Jurkat, Clone E6-1 (cell line): Measurements from ENCODE around the gene RGS2. TPM values are rescaled to one million over a fixed set of nuclear protein-coding genes. Genes with fewer than 3 reads are reported as not detected.

Experiments
- DNase-seq: peaks from one replicate; pipeline ENCODE4 v3.0.0-alpha.2; 2011; ENCODE audit warnings: low read depth, low spot score
- H3K4me3 ChIP-seq: 2 replicates; pipeline ENCODE4 v1.5.1; 2011; ENCODE audit warnings: mild to moderate bottlenecking, low read length, control low read depth, moderate library complexity
- polyA plus RNA-seq: library from polyadenylated mRNA; unstranded; fragments of >200 nt; gene quantifications from one replicate; pipeline ENCODE4 v1.2.1, GENCODE V29; 2012; ENCODE audit warnings: missing spikeins; ENCODE audit not compliant: insufficient read length, insufficient read depth

The RGS2 gene, protein sequence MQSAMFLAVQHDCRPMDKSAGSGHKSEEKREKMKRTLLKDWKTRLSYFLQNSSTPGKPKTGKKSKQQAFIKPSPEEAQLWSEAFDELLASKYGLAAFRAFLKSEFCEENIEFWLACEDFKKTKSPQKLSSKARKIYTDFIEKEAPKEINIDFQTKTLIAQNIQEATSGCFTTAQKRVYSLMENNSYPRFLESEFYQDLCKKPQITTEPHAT
- 7.6 TPM for polyA plus RNA-seq

DNA sequence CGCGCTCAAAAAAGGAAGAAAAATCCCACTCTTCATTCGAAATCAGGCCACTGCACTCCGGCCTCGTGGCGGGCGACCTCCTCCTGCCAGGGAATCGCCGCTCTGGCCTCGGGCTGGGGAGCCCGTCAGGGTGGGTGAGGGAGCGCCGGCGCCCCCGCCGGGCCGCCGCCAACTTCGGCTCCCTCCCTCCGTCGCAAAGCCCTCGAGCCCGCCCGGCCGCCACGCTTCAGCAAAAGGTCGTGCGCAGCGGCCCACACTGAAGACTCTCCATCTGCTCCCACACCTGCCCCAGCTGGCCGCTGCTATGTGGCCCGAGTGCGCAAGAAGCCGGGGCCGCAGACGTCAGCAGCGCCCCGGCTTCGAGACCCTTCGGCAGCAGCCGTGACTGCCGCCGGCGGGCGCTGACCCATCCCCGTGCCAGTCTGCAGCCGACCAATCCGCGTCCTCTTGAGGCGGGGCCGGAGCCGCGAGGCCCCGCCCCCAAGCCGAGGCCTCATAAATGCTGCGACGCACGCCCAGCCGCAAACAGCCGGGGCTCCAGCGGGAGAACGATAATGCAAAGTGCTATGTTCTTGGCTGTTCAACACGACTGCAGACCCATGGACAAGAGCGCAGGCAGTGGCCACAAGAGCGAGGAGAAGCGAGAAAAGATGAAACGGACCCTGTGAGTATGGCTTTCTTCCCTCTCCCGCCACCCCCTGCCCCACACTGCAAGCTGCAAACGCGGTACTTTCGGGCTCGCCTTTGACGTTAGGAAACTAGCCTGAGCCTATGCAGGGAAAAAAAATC is at the start of gene RGS2:
TSS of gene RGS2 (plus strand) at position 522 of the 789 bp plus-strand sequence. CDS start at position 555, 33 bp downstream.
- DNase-seq: peak; percentile 79
- peak within 1 kb of the TSS; percentile 79 for H3K4me3 ChIP-seq

DNA sequence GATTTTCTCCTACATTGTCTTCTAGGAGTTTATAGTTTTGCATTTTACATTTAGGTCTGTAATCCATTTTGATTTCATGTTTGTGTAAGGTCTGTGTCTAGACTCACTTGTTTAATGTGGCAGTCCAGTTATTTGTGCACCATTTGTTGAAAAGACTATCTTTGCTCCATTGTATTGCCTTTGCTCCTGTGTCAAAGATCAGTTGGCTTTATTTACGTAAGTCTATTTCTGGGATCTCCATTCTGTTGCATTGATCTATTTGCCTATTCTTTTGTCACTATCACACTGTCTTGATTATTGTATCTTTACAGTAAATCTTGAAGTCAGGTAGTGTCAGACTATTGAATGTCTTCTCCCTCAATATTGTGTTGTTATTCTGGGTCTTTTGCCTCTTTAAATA is 49.7 kb upstream of the RGS2 start:
- DNase-seq: no peak
- H3K4me3 ChIP-seq: no peak overlapping the region

DNA sequence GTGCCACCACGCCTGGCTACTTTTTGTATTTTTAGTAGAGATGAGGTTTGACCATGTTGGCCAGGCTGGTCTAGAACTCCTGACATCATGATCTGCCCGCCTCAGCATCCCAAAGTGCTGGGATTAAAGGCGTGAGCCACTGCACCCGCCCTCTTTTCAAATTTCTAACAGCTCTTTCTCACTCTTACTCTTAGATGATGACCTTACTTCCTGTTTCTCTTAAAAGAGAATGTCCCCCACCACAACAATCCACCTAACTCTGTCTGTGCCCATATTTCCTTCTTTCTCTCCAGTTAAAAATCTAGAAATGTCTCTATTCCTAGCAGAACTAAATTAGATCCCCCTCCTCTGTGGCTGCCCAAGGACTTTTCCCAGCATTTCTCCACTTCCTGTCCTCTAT is 46.6 kb upstream of the RGS2 start:
- DNase-seq: no peak
- no peak overlapping the region for H3K4me3 ChIP-seq

DNA sequence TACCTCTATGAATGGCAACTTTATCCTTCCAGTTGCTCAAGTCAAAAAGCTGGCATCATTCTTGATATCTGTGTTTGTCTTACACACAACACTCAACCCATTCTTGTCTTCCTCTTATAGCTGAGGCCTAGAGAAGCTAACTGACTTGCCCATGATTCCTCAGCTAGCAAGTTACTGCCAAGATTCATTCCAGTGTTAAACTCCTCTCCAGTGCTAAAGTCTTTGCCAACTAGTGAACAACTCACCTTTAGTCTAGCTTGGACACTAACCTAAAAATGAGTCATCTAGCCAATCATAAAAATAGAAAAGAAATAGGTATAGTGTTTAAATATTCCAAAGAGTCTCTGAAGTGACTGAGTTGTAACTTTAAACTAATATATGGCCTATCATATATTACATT is 45.6 kb upstream of the RGS2 start:
- no peak for DNase-seq
- H3K4me3 ChIP-seq: no peak overlapping the region

DNA sequence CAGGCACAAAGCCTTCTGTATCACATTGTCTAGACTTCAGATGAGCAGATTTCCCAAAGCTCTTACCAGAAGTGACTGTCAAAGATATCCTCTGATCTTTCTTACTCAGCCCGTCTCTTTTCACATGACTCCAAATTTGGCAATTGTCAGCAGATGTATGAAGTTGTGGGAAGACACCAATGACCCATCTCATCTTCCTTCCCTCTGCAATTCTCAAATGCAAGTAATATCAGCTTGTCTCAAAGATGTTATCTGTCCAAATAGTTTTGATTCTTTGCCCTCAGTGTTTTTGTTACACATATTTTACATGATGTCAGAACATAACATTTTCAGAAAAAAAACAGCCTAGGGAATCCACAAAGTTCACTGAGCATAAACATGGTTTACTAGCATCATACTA is 45.1 kb upstream of the RGS2 start:
- no peak overlapping the region for H3K4me3 ChIP-seq
- no peak for DNase-seq

DNA sequence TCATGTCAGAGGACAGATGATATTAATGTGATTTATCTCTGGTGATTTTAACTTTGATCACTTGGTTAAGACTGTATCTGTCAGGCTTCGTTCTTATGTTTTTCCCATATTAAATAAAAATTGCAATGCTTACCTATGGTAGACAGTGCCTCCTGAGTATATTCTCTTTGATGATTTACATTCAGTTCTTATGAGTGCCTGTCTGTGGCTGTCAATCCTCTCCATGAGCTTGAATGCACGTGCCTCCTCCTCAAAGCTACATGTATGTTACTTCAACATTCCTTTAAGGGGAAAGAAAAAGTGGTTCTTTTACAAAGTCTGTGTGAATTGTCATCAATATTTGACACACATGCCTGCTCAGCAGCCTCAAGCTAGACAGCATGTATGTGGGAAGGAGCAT is 44.2 kb upstream of the RGS2 start:
- H3K4me3 ChIP-seq: no peak overlapping the region
- DNase-seq: no peak

DNA sequence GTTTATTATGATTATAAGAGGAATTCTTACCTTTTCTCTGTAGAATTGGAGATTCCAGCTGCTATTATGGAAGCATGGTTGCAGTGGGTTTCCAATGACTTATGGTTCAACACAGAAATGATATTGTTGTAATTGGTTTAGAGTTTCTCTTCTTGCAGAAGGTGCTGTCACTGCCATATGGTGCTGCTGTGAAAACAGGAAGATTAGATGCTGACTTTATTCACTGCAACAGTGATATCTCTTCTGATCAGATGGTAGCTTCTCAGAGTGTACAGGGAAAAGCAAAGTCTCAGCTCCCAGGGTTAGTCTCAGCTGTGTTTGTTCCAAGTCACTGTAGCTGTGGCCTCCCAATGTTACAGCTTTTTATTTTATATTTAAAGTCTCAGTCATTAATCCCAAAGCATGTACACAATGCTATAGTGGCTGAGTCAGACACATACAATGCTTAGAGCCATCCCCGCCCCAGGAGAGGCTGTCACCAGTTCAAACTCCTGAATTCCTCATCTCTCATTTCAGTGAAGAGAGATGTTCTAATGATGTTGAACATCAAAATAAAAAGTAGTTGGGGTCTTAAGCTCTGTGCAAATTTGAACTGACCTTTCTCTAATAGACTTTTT is 42.7 kb upstream of the RGS2 start:
- no peak overlapping the region for H3K4me3 ChIP-seq
- DNase-seq: no peak

DNA sequence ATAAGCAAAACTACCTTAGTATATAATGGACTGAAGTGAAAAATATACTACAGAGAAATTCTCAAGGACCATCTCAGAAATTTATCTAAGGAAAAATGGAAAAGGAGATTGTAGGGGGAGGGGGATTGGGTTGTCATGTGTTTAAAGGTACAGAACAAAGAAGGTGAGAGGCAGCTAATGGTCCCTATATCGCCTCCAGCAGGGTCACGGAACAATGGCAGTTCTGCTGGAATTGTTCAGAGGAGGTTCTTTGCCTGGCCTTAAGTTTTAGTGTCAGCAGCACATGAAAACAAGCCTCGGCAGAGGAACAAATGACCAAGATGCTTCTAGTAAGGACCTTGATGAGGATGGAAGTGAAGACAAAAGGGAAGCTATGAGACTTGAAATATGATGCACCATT is 42.0 kb upstream of the RGS2 start:
- H3K4me3 ChIP-seq: no peak overlapping the region

DNA sequence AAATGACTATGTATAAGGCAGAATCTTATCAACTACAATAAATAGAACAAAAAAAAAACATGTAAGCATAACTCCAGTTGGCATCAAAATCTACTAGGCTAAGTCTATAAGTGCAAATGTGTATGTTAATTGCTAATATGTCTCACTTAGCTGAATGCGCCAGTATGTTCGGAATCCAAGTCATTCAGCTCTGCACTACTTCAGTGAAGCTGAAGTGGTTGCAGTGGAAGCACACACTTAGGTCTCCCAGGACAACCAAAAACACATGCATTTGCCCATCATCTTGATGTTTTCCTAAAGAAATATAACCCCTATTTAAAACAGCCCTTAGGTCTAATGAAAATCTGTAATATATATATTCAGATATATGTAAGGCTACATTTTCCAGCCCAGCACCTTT is 41.0 kb upstream of the RGS2 start:
- no peak overlapping the region for H3K4me3 ChIP-seq
- no peak for DNase-seq

More for the DNA sequence above, 42.0 kb upstream of the RGS2 start:
- no peak for DNase-seq

DNA sequence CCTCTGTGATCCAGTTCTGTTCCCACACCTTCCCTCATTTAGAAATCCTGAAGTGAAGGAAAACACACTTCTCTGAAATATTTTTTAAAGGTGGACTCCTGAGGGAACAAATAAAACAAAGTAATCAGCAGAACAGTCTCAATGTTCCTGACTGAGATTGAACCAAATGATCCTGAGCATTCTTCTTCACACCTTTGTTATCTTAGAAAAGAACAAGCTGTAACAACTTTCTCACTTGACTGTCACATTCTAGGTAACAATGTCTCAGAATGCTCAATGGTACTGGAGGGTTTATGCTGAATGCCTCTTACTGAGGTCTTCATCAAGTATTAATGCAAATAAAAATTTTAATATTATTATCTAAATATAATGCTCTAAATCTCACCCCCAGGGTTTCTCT is 40.4 kb upstream of the RGS2 start:
- no peak for DNase-seq
- no peak overlapping the region for H3K4me3 ChIP-seq

DNA sequence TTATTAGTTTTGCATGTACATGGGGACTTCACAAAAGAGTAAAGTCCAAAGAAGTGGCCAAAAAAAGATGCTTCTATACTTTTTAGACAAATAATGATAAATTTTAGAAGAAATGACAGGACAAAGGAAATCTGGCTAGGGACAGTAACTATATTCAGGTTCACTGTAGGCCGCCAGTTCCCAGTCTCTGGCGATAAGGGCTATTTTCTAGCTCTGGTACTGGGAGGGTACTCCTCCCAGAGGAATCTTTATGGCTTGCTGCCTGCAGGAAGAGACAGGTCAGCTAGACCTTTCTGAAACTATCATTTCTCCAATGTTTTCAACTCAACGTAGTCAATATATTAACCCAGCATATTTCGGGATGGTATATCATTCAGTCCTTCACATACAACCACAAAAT is 37.5 kb upstream of the RGS2 start:
- H3K4me3 ChIP-seq: no peak overlapping the region

DNA sequence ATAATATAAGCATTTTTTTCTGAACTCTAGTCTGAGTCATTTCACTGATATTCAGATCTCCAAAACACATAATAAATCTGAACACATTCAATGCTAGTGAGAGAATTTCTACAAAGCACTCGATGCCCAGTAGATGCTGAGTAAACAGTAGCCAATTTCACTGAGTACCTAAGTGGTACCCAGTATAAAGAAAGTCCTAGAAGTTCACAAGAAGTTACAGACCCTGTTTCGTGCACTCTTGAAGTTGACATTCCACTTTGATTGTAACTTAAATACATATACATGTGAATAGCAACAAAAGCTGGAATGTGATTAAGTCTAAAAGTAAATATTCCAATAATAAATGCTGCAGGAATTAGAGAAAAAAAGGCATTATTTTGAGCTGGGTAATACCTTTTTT is 33.2 kb upstream of the RGS2 start:
- no peak for DNase-seq
- no peak overlapping the region for H3K4me3 ChIP-seq

More for the DNA sequence above, 37.5 kb upstream of the RGS2 start:
- no peak for DNase-seq

DNA sequence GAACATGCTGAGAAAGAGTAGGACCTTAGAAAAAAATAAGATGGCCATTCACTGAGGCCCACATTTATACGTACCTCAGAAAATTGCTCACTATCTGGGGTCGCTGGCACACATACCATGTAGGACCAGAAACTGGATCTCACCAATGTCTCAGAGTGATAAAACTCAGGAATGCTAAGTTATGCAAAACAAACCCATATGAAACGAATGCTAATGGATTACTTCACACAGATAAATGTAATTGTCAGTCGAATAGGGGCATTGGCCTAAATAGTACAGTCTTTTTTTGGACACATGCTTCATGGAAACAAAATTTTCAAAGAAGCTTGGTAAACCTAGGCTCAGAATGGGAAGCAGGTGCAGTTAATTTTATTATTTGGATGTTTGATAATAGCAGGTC is 32.6 kb upstream of the RGS2 start:
- no peak overlapping the region for H3K4me3 ChIP-seq
- no peak for DNase-seq

DNA sequence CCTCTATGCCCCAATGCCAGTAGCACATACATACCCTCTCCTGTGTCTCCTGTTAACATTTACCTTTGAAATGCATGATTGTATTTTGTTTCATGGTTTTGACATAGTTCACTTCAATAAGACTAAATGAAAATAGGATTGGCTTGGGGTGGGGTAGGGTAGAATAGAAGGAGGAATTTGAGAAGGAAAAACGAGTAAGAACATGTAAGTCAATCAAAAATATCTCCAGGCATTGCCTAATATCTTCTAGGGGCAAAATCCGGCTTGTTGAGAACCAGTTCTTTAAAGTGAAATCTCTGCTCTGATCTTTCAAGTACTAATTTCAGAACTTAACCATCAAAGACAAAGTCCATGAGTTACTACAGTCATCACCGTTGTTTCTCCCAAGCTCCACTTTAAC is 31.8 kb upstream of the RGS2 start:
- no peak for DNase-seq
- H3K4me3 ChIP-seq: no peak overlapping the region

DNA sequence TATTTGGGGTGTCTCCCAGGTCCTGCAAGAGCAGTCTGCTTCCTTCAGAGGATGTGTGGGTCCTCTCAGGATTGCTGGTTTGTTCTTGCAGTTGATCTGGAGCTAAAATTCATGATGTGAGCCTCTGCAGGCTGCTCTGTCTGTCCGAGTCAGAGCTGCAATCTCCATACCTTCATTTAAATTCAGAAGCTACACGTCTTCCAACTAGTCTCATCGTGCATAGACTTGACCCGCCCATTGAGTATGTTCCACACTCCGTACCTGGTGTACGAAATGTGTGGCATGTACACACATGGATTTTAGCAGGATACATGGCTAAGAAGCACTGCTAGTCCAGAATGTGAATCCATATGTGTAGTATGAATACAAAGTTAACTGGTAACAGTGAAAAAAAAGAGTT is 25.0 kb upstream of the RGS2 start:
- no peak overlapping the region for H3K4me3 ChIP-seq
- no peak for DNase-seq

DNA sequence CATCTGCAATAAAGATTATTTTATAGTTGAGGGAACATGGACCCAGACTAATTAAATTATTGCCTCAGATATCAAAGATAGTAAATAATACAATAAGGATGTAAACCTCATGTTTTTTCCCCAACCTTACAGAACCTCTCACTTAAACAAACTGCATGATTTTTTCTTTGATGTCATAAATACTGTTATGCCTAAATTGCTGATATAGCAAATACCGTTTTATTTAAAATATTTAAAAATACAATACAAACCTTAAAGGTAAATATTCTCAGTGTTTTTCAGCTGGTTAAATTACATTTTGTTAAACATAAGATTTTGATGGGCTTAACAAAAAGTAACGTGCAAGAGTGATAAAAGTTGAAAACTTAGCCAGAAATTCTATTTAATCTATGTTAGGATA is 24.4 kb upstream of the RGS2 start:
- H3K4me3 ChIP-seq: no peak overlapping the region
- DNase-seq: no peak

DNA sequence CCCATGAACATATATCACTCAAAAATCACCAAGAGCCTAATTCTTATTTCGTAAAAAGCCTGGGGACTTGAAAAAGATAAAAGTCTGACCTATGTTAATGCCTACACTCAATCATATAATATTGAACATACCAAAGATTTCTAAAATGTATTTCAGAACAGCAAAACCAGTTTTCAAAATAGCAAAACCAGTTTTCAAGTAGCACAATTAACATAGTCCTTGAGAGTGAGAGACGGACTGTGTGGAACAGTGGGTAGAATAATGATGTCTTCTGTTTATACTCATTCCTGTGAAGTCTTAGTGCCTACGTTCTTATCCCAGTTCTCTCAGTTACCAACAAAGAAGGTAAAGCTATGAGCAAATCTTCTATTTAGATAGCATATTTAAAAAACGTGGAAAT is 22.3 kb upstream of the RGS2 start:
- no peak overlapping the region for H3K4me3 ChIP-seq
- DNase-seq: no peak

DNA sequence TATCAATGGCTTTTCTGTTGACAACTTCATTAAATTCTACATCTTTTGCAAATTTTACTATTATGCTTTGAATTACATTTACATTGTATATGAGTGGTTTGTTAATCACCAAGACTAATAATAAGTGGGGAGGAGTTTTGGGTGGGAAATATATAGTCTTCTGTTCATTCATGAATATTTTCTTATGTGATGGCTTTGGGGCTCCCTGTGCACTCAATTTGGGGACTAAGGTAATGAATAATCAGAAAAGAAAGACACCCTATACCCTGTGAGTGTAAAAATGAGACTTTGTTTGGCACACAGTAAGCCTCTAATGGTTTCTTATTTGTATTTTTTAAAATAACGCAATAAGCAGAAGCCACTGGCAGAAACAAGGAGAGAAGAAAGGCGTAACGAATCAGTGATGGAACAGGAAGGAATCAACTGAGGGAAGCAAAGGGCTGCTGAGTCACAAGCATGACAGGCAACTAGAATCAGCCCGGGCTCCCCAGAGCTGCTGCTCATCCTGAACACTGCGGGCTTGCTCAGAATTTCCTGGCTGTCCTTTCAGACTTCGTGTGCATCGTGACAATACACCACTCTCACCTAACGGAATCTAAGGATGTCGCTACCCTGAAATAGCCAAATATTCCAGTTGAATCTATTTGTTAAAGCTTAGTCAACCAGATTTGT is 20.8 kb upstream of the RGS2 start:
- no peak overlapping the region for H3K4me3 ChIP-seq
- DNase-seq: no peak

DNA sequence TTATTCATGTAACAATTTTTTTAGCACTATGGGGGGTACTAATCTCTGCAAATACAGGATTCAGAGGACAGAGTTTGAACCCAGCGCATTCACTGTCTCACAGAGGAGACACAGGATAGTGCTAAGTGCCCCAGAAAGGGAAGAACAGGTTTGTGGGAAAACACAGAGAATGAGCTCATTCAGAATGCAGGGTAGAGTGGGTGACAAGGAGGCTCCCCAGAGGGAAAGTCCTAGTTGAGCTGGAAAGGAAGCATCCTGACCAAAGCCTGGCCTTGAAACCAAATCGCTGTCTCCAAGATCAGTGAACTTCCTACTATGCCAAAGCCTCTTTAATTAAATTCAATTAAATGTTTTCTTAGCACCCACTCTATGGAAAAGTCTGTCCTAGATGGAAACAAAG is 19.0 kb upstream of the RGS2 start:
- DNase-seq: no peak

DNA sequence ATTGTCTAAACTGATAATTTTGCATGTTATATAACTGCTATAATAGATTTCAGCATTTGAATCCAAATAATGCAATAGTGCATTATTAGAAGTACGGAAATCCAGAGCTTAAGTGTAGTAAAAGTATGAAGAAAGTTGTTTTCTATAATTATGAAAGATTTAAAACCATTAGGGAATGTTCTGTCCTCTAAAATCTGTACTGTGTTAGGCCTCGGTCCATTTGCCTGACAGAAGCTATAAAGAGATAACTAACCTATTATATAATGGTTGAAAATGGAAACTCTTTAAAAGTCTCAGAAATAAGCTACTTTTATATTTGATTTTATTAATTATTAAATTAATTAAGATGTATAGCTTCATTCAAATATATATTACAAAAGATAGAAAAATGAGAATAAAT is 16.2 kb upstream of the RGS2 start:
- no peak for DNase-seq
- H3K4me3 ChIP-seq: no peak overlapping the region

More for the DNA sequence above, 19.0 kb upstream of the RGS2 start:
- H3K4me3 ChIP-seq: no peak overlapping the region
